Measurements from ENCODE around the gene PGGHG. TPM values are rescaled to one million over a fixed set of nuclear protein-coding genes. Genes with fewer than 3 reads are reported as not detected.
A peak's percentile ranks its signal among the peaks of the same experiment; 100 is the strongest.

PGGHG gene
- total RNA-seq, 1 donor from 2014 or later, result 14.4 TPM

DNA sequence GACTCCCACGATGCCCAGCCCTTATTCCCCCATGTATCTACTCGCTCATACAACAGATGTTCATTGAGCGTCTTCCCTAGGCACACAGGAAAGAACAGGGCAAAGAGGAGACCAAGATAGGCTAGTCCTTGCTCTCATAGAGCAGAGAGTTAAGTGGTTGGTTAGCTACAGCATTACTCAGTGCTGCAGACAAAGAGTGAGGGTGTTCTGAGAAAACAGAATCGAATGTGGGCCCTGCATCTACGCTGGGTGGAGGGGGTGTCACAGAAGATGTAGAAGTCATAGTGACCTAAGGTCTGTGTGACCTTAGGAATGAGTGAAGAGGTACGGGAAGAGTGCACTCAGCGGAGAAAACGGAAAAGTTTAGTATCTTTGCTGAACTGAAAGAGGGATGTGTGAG is 39.9 kb upstream of the PGGHG start:
- no peak overlapping the region for H3K4me3 Mint-ChIP-seq (ENCODE audit: unreplicated experiment)
- H3K4me1 Mint-ChIP-seq (ENCODE audit: low read depth, unreplicated experiment), result peaks cover 27% of the 10 kb centered on the region
- peak overlapping the region; percentile 34 for H3K27ac Mint-ChIP-seq (ENCODE audit: unreplicated experiment)
- peaks cover 4% of the 10 kb centered on the region for H3K36me3 Mint-ChIP-seq (ENCODE audit: unreplicated experiment)
- peaks cover 3% of the 10 kb centered on the region for H3K27me3 Mint-ChIP-seq (ENCODE audit: unreplicated experiment)
- H3K9me3 Mint-ChIP-seq (ENCODE audit: unreplicated experiment), result peaks cover 7% of the 10 kb centered on the region
- no peak for DNase-seq
- TF ChIP-seq, protein P1, sequence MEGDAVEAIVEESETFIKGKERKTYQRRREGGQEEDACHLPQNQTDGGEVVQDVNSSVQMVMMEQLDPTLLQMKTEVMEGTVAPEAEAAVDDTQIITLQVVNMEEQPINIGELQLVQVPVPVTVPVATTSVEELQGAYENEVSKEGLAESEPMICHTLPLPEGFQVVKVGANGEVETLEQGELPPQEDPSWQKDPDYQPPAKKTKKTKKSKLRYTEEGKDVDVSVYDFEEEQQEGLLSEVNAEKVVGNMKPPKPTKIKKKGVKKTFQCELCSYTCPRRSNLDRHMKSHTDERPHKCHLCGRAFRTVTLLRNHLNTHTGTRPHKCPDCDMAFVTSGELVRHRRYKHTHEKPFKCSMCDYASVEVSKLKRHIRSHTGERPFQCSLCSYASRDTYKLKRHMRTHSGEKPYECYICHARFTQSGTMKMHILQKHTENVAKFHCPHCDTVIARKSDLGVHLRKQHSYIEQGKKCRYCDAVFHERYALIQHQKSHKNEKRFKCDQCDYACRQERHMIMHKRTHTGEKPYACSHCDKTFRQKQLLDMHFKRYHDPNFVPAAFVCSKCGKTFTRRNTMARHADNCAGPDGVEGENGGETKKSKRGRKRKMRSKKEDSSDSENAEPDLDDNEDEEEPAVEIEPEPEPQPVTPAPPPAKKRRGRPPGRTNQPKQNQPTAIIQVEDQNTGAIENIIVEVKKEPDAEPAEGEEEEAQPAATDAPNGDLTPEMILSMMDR (IDR thresholded peaks at IDR 0.05; ENCODE audit: partially characterized antibody, unreplicated experiment), result no peak

DNA sequence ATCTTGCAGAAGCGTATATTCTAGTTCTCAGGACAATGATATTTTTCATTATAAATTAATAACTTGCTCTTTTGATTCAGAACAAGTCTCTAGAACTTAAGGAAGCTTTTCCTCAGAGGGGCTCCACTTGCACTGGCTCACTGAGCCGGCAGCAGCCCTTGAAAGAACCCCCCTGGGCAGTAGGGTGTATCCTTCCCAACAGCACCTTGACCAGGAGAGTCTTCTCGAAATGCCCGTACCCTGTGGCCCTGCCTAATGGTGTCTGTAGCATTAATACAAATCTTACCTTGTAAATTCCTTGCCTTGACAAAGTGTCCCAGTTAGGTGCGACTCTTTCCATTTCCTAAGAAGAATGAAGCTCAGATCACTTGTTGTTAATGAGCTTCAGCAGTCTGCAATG is 38.7 kb upstream of the PGGHG start:
- peaks cover 7% of the 10 kb centered on the region for H3K9me3 Mint-ChIP-seq (ENCODE audit: unreplicated experiment)
- H3K4me1 Mint-ChIP-seq (ENCODE audit: low read depth, unreplicated experiment), result peaks cover 27% of the 10 kb centered on the region
- H3K27me3 Mint-ChIP-seq (ENCODE audit: unreplicated experiment), result peaks cover 3% of the 10 kb centered on the region
- peak overlapping the region; percentile 62 for H3K27ac Mint-ChIP-seq (ENCODE audit: unreplicated experiment)
- peaks cover 4% of the 10 kb centered on the region for H3K36me3 Mint-ChIP-seq (ENCODE audit: unreplicated experiment)
- no peak for DNase-seq
- TF ChIP-seq, protein P1 (IDR thresholded peaks at IDR 0.05; ENCODE audit: partially characterized antibody, unreplicated experiment), result no peak
- no peak overlapping the region for H3K4me3 Mint-ChIP-seq (ENCODE audit: unreplicated experiment)

DNA sequence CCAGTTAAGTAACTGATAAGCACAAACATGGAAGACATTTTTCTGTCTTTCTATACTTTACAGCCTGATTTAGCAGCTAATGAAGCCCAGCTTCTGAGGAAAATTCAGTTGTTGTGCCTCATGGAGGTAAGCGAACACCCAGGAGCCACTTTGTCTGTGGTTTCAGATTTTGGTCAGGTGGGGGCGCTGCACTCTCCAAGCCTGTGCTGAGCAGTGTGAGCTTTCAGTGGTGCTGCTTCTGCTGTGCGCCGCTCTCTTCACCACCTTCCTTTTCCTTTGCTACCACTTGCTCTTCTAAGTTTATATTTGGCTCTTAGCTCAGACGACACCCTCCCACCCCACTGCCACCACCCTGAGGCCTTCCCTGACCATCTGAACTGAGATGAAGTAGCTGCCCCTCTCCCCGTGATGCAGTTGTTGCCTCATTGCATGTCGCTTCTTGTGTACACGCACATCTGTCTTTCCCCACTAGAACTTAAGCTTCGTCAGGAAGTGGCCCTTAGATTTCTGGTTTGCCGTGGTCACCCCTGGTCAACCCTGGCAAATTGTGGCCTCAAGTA is 38.1 kb upstream of the PGGHG start:
- Mint-ChIP-seq H3K36me3 (ENCODE audit: unreplicated experiment) (peaks cover 4% of the 10 kb centered on the region), H3K9me3 (ENCODE audit: unreplicated experiment) (peaks cover 7% of the 10 kb centered on the region), H3K4me1 (ENCODE audit: low read depth, unreplicated experiment) (peaks cover 27% of the 10 kb centered on the region), H3K4me3 (ENCODE audit: unreplicated experiment) (peak overlapping the region; percentile 63), H3K27ac (ENCODE audit: unreplicated experiment) (peak overlapping the region; percentile 77), H3K27me3 (ENCODE audit: unreplicated experiment) (peaks cover 3% of the 10 kb centered on the region)
- TF ChIP-seq, protein P1 (IDR thresholded peaks at IDR 0.05; ENCODE audit: partially characterized antibody, unreplicated experiment), result peak; percentile 85
- DNase-seq, result peak; percentile 88

DNA sequence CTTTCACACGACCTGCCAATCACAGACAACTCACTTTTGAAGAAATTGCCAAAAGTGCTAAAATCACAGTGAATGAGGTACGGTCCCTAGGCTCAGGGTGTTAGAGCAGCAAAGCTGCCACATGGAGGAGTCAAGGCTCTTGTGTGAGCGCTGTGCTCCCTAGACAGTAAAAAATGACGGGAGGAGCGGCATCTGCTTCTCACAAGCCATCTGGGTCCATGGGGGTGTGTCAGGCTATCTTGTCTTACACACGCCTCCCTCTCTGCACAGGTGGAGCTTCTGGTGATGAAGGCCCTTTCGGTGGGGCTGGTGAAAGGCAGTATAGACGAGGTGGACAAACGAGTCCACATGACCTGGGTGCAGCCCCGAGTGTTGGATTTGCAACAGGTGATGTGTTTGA is 37.4 kb upstream of the PGGHG start:
- H3K36me3 Mint-ChIP-seq (ENCODE audit: unreplicated experiment), result peaks cover 4% of the 10 kb centered on the region
- H3K4me3 Mint-ChIP-seq (ENCODE audit: unreplicated experiment), result peak overlapping the region; percentile 60
- DNase-seq, result peak; percentile 71
- peaks cover 27% of the 10 kb centered on the region for H3K4me1 Mint-ChIP-seq (ENCODE audit: low read depth, unreplicated experiment)
- peaks cover 5% of the 10 kb centered on the region for H3K27me3 Mint-ChIP-seq (ENCODE audit: unreplicated experiment)
- TF ChIP-seq, protein P1 (IDR thresholded peaks at IDR 0.05; ENCODE audit: partially characterized antibody, unreplicated experiment), result no peak
- peak overlapping the region; percentile 89 for H3K27ac Mint-ChIP-seq (ENCODE audit: unreplicated experiment)
- H3K9me3 Mint-ChIP-seq (ENCODE audit: unreplicated experiment), result peaks cover 7% of the 10 kb centered on the region

DNA sequence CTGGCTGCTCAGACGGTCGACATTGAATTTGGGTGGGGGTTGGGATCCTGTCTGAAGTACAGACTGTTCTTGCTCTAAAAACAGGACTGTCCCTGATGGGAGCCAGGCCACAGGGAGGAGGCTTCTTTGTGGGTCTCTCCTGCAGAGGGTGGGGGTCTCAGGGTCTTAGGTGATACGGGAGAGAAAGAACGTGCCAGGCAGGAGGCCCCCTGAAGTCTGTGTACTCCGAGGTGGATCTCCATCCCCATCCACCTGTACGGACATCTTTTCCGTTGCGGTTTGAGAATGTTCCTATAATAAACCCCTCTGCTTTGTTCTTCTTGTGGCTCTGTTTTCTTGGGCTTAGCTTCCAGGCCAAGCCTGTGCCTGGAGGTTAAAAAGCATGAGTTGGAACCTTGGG is 36.3 kb upstream of the PGGHG start:
- TF ChIP-seq, protein P1 (IDR thresholded peaks at IDR 0.05; ENCODE audit: partially characterized antibody, unreplicated experiment), result no peak
- Mint-ChIP-seq H3K36me3 (ENCODE audit: unreplicated experiment) (peaks cover 4% of the 10 kb centered on the region), H3K9me3 (ENCODE audit: unreplicated experiment) (peaks cover 7% of the 10 kb centered on the region), H3K4me3 (ENCODE audit: unreplicated experiment) (no peak overlapping the region), H3K4me1 (ENCODE audit: low read depth, unreplicated experiment) (peaks cover 27% of the 10 kb centered on the region), H3K27ac (ENCODE audit: unreplicated experiment) (peak overlapping the region; percentile 89), H3K27me3 (ENCODE audit: unreplicated experiment) (peaks cover 5% of the 10 kb centered on the region)
- DNase-seq, result no peak
